Measurements from ENCODE around the gene TRAK2. TPM values are rescaled to one million over a fixed set of nuclear protein-coding genes. Genes with fewer than 3 reads are reported as not detected.

Gene TRAK2
- total RNA-seq, 8 experiments from 2014 or later: 8.3 to 58.5 (median 17.8) TPM

DNA sequence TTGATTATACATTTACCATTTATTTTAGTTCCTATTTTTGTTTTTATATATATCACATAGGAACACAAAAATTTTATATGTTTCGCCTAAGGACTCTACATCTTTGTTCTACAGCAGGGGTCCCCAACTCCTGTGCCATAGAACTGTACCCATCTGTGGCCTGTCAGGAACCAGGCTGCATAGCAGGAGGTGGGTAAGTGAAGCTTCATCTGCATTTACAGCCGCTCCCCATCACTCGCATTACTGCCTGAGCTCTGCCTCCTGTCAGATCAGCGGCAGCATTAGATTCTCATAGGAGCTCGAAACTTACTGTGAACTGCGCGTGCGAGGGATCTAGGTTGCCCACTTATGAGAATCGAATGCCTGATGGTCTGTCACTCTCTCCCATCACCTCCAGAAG is 25.3 kb downstream of the TRAK2 start:
- no peak overlapping the region for H3K4me3 ChIP-seq
- 62 to 100% (median 81%) methylated on average over 1 to 6 of the region's 9 CpGs; no CpG with 5 or more reads in 2 of the 10 experiments for WGBS, 10 experiments

GRCh38 chr2:201420442-201421113 is 30.7 kb downstream of the TRAK2 start:
- Histone ChIP-seq H3K4me3 (no peak overlapping the region), H3K4me1 (replicated peaks in 1 of 2) (peaks cover 5 to 11% of the 10 kb centered on the region in 2 donors), H3K27ac (no peak overlapping the region)
- in situ Hi-C loops (cut with MboI; ENCODE audit: low pct_unique_long_range_greater_than_20kb in 2 of 9, low sequenced_read_pairs in 9 of 9, unreplicated experiment in 9 of 9): no loop called here
- WGBS, 10 experiments: 8 to 100% (median 51%) methylated on average over 1 to 3 of the region's 3 CpGs
- ATAC-seq (replicated peaks in 6 of 8): peak; percentile 11 to 86 (median 78)

More for the DNA sequence above, 25.3 kb downstream of the TRAK2 start:
- ATAC-seq (replicated peaks in 6 of 8): peak in 3 of 8 experiments; percentile 48 to 55 (median 53)
- in situ Hi-C loops (cut with MboI; ENCODE audit: low pct_unique_long_range_greater_than_20kb in 2 of 9, low sequenced_read_pairs in 9 of 9, unreplicated experiment in 9 of 9): no loop called here
- peaks cover 3 to 5% of the 10 kb centered on the region in 2 donors for H3K4me1 ChIP-seq (replicated peaks in 1 of 2)
- H3K27ac ChIP-seq: no peak overlapping the region

GRCh38 chr2:201419986-201420385 is 31.3 kb downstream of the TRAK2 start:
- no peak for ATAC-seq (replicated peaks in 6 of 8)
- no peak overlapping the region for H3K4me3 ChIP-seq
- no peak overlapping the region for H3K27ac ChIP-seq
- in situ Hi-C loops (cut with MboI; ENCODE audit: low pct_unique_long_range_greater_than_20kb in 2 of 9, low sequenced_read_pairs in 9 of 9, unreplicated experiment in 9 of 9): no loop called here
- H3K4me1 ChIP-seq (replicated peaks in 1 of 2): peaks cover 5 to 11% of the 10 kb centered on the region in 2 donors
- 83 to 100% (median 96%) methylated on average over 1 to 4 of the region's 4 CpGs; no CpG with 5 or more reads in 3 of the 10 experiments for WGBS, 10 experiments

GRCh38 chr2:201419057-201419635 is 32.1 kb downstream of the TRAK2 start:
- WGBS, 10 experiments: 0 to 100% (median 60%) methylated on average over 1 to 3 of the region's 3 CpGs; no CpG with 5 or more reads in 1 of the 10 experiments
- ATAC-seq (replicated peaks in 6 of 8): peak in 3 of 8 experiments; percentile 68 to 75 (median 72)
- H3K27ac ChIP-seq: no peak overlapping the region
- no peak overlapping the region for H3K4me3 ChIP-seq
- in situ Hi-C loops (cut with MboI; ENCODE audit: low pct_unique_long_range_greater_than_20kb in 2 of 9, low sequenced_read_pairs in 9 of 9, unreplicated experiment in 9 of 9): no loop called here
- H3K4me1 ChIP-seq (replicated peaks in 1 of 2): peaks cover 5 to 11% of the 10 kb centered on the region in 2 donors

DNA sequence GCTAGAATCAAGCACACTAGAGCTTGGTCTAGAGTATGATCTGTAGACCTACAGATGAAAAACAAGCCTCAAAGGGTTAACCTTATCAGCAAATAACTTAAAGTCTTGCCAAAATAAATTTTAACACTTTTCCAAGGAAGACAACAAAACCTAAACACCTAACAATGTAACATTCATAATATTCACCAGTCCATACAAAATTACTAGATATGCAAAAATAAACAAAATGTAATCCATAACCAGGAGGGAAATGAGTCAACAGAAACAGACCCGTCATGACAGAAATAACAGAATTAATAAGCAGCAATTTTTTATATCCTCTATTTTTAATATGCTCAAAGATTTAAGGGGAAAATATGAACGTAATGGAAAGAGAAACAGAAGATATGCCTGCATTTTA is 36.1 kb downstream of the TRAK2 start:
- ATAC-seq (replicated peaks in 6 of 8): no peak
- H3K27ac ChIP-seq: no peak overlapping the region
- peaks cover 3 to 4% of the 10 kb centered on the region in 2 donors for H3K4me1 ChIP-seq (replicated peaks in 1 of 2)
- no peak overlapping the region for H3K4me3 ChIP-seq
- WGBS, 10 experiments: 25 to 83% (median 52%) methylated on average over 1 to 2 of the region's 2 CpGs
- in situ Hi-C loops (cut with MboI; ENCODE audit: low pct_unique_long_range_greater_than_20kb in 2 of 9, low sequenced_read_pairs in 9 of 9, unreplicated experiment in 9 of 9): no loop called here

DNA sequence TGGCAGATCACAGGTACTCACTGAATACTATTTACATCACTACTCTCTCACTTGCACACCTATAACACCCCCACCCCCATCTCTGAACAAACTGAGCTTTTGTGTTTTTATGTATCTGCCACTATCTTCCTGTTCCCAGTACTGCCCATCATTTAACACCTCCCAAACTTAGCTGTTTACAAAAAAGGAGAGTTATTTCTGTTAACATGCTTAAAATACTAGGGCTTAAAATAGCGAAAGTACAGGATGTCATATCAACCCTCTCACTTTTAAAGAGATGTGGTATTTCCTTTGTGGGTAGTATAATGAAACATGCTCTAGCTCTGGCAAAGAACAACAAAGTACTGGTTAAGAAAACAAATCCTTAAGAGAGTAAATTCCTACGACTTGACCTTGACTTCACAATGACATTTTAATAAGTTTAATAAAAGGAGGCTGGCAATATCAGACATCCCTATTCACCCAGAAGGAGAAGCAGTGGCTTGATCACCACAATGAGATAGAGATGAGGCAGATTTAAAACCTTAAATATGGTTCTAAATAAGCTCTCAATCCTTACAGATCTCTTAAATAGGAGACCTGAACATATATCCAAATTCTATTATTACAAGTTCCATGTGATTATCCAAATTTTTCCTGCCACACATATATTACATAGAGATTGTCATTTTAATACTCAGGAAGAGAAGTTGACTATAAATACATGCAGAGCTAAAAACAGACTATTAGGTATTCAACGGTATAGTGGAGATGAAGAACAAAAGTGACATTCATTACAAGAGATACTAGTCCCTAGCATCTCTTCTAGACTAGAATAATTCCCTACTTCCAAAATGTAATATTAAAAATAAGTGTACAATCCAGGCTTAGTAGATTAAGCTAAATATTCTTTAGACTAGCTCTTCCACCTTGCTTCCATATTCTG is 36.9 kb downstream of the TRAK2 start:
- no peak for ATAC-seq (replicated peaks in 6 of 8)
- Histone ChIP-seq H3K4me1 (replicated peaks in 1 of 2) (peaks cover 0 to 3% of the 10 kb centered on the region in 2 donors), H3K27ac (no peak overlapping the region), H3K4me3 (no peak overlapping the region)
- 35 to 89% (median 72%) methylated on average over 1 to 3 of the region's 3 CpGs; no CpG with 5 or more reads in 2 of the 10 experiments for WGBS, 10 experiments
- in situ Hi-C loops (cut with MboI; ENCODE audit: low pct_unique_long_range_greater_than_20kb in 2 of 9, low sequenced_read_pairs in 9 of 9, unreplicated experiment in 9 of 9): no loop called here

- 61 to 100% (median 100%) methylated on average over 1 to 4 of the region's 4 CpGs; no CpG with 5 or more reads in 1 of the 10 experiments for WGBS, 10 experiments
- Histone ChIP-seq H3K27ac (no peak overlapping the region), H3K4me1 (replicated peaks in 1 of 2) (peaks cover 0 to 3% of the 10 kb centered on the region in 2 donors), H3K4me3 (no peak overlapping the region)
- in situ Hi-C loops (cut with MboI; ENCODE audit: low pct_unique_long_range_greater_than_20kb in 2 of 9, low sequenced_read_pairs in 9 of 9, unreplicated experiment in 9 of 9): no loop called here
- ATAC-seq (replicated peaks in 6 of 8): no peak
Observed at GRCh38 chr2:201413552-201413951, 37.7 kb downstream of the TRAK2 start.

GRCh38 chr2:201413143-201413542 is 38.1 kb downstream of the TRAK2 start:
- Histone ChIP-seq H3K4me1 (replicated peaks in 1 of 2) (peaks cover 0 to 3% of the 10 kb centered on the region in 2 donors), H3K27ac (no peak overlapping the region), H3K4me3 (no peak overlapping the region)
- WGBS, 10 experiments: 50% methylated on average over 1 of the region's 2 CpGs; no CpG with 5 or more reads in 9 of the 10 experiments
- ATAC-seq (replicated peaks in 6 of 8): peak in 2 of 8 experiments; percentile 84 to 85
- in situ Hi-C loops (cut with MboI; ENCODE audit: low pct_unique_long_range_greater_than_20kb in 2 of 9, low sequenced_read_pairs in 9 of 9, unreplicated experiment in 9 of 9): no loop called here

DNA sequence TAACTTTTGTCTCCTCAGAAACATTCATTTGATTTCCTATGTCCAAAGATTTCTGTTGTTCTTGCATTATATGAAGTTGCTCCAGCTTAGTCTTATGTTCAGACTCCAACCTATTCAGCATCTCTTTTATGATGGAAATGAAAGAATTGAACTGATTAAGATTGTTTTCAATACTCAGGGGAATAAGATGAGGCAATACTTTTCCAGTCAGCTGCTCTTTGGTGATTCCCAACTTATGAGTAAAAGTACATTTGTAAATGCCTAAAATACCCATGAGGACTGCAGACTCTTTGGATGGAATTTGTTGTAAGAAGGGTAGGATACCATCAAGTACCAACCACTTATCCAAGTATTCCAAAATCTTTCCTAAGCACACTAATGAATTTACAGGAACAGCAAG is 39.8 kb downstream of the TRAK2 start:
- peaks cover 7 to 8% of the 10 kb centered on the region in 2 donors for H3K4me1 ChIP-seq (replicated peaks in 1 of 2)
- no peak overlapping the region for H3K27ac ChIP-seq
- peak in 2 of 8 experiments; percentile 26 for ATAC-seq (replicated peaks in 6 of 8)
- in situ Hi-C loops (cut with MboI; ENCODE audit: low pct_unique_long_range_greater_than_20kb in 2 of 9, low sequenced_read_pairs in 9 of 9, unreplicated experiment in 9 of 9): no loop called here
- H3K4me3 ChIP-seq: no peak overlapping the region

- 85 to 100% (median 93%) methylated on average over 2 to 3 of the region's 3 CpGs for WGBS, 10 experiments
- ATAC-seq (replicated peaks in 6 of 8): no peak
- in situ Hi-C loops (cut with MboI; ENCODE audit: low pct_unique_long_range_greater_than_20kb in 2 of 9, low sequenced_read_pairs in 9 of 9, unreplicated experiment in 9 of 9): no loop called here
- Histone ChIP-seq H3K4me3 (no peak overlapping the region), H3K27ac (no peak overlapping the region), H3K4me1 (replicated peaks in 1 of 2) (peaks cover 18 to 26% of the 10 kb centered on the region in 2 donors)
Observed at GRCh38 chr2:201408931-201409330, 42.3 kb downstream of the TRAK2 start.

- ATAC-seq (replicated peaks in 6 of 8): peak in 1 of 8 experiments; percentile 55
Observed at GRCh38 chr2:201407265-201407664, 44.0 kb downstream of the TRAK2 start.

GRCh38 chr2:201406077-201406662 is 45.1 kb downstream of the TRAK2 start:
- Histone ChIP-seq H3K4me1 (replicated peaks in 1 of 2) (peaks cover 27 to 34% of the 10 kb centered on the region in 2 donors), H3K27ac (no peak overlapping the region), H3K4me3 (no peak overlapping the region)
- peak in 3 of 8 experiments; percentile 32 to 43 (median 37) for ATAC-seq (replicated peaks in 6 of 8)
- in situ Hi-C loops (cut with MboI; ENCODE audit: low pct_unique_long_range_greater_than_20kb in 2 of 9, low sequenced_read_pairs in 9 of 9, unreplicated experiment in 9 of 9): no loop called here
- WGBS, 10 experiments: 0 to 71% (median 60%) methylated on average over 1 to 3 of the region's 3 CpGs; no CpG with 5 or more reads in 1 of the 10 experiments

More at GRCh38 chr2:201407265-201407664, 44.0 kb downstream of the TRAK2 start:
- peaks cover 30 to 34% of the 10 kb centered on the region in 2 donors for H3K4me1 ChIP-seq (replicated peaks in 1 of 2)
- WGBS, 10 experiments: 80 to 100% (median 100%) methylated on average over 1 to 2 of the region's 2 CpGs; no CpG with 5 or more reads in 3 of the 10 experiments
- in situ Hi-C loops (cut with MboI; ENCODE audit: low pct_unique_long_range_greater_than_20kb in 2 of 9, low sequenced_read_pairs in 9 of 9, unreplicated experiment in 9 of 9): no loop called here
- no peak overlapping the region for H3K4me3 ChIP-seq
- H3K27ac ChIP-seq: no peak overlapping the region
